GM19240 (cell line): ENCODE data around the gene S100A8.
"Not testable (repeated sequence)": the region's sequence is repeated elsewhere in the genome, so short reads cannot be mapped to it uniquely, and the experiment has no call there.

ENCODE experiments used
- DNase-seq: peaks from one replicate; pipeline ENCODE4 v3.0.0; 2011; ENCODE audit warnings: low spot score; ENCODE audit not compliant: insufficient read length

S100A8 gene

GRCh38 chr1:153347856-153348255 lies 43.0 kb downstream of the S100A8 start:
- no peak for DNase-seq

- not testable (repeated sequence) for DNase-seq
Observed at GRCh38 chr1:153347049-153347448, 43.8 kb downstream of the S100A8 start.

GRCh38 chr1:153346077-153346723 lies 44.7 kb downstream of the S100A8 start:
- DNase-seq, result no peak

GRCh38 chr1:153345187-153346076 lies 45.4 kb downstream of the S100A8 start:
- DNase-seq, result no peak

- DNase-seq, result no peak
Observed at GRCh38 chr1:153344718-153345025, 46.2 kb downstream of the S100A8 start.

- no peak for DNase-seq
Observed at GRCh38 chr1:153343811-153344717, 46.8 kb downstream of the S100A8 start.

GRCh38 chr1:153343040-153343681 lies 47.7 kb downstream of the S100A8 start:
- no peak for DNase-seq

- no peak for DNase-seq
Observed at GRCh38 chr1:153342178-153342577, 48.7 kb downstream of the S100A8 start.

- DNase-seq, result no peak
Observed at GRCh38 chr1:153341431-153341934, 49.4 kb downstream of the S100A8 start.

- no peak for DNase-seq
Observed at GRCh38 chr1:153340356-153340755, 50.5 kb downstream of the S100A8 start.
